H9 (cell line): ENCODE results near the gene FGD5. TPM values are rescaled to one million over a fixed set of nuclear protein-coding genes. Genes with fewer than 3 reads are reported as not detected.

ENCODE experiments used
- DNase-seq: peaks from one replicate; pipeline ENCODE4 v3.0.0-alpha.2; 2017
- H2AFZ ChIP-seq: one replicate; pipeline ENCODE4 v1.6.1; 2013; ENCODE audit warnings: mild to moderate bottlenecking, low read length, control low read depth, moderate library complexity
- H2AK5ac ChIP-seq: 2 replicates; pipeline ENCODE4 v1.6.1; 2013; ENCODE audit warnings: low read length, control low read depth, mixed read lengths; ENCODE audit not compliant: insufficient read length
- H2BK120ac ChIP-seq: one replicate; pipeline ENCODE4 v1.6.1; 2013; ENCODE audit warnings: low read depth, mild to moderate bottlenecking, low read length, control low read depth, inconsistent platforms; ENCODE audit not compliant: poor library complexity, severe bottlenecking
- H2BK12ac ChIP-seq: 2 replicates; pipeline ENCODE4 v1.6.1; 2013; ENCODE audit warnings: low read length, control low read depth, mixed read lengths, low read depth; ENCODE audit not compliant: insufficient read length
- H2BK15ac ChIP-seq: 2 replicates; pipeline ENCODE4 v1.6.1; 2013; ENCODE audit warnings: low read depth, low read length, control low read depth
- H2BK20ac ChIP-seq: one replicate; pipeline ENCODE4 v1.6.1; 2013; ENCODE audit warnings: low read depth, mild to moderate bottlenecking, low read length, control low read depth, inconsistent platforms; ENCODE audit not compliant: poor library complexity, severe bottlenecking
- H2BK5ac ChIP-seq: 2 replicates; pipeline ENCODE4 v1.6.1; 2013; ENCODE audit warnings: low read length, control low read depth, mixed read lengths; ENCODE audit not compliant: insufficient read length
- H3K14ac ChIP-seq: 2 replicates; pipeline ENCODE4 v1.6.1; 2013; ENCODE audit warnings: low read length, control low read depth; ENCODE audit not compliant: insufficient read depth
- H3K18ac ChIP-seq: 2 replicates; pipeline ENCODE4 v1.6.1; 2013; ENCODE audit warnings: low read depth, mild to moderate bottlenecking, mixed read lengths, low read length, control low read depth; ENCODE audit not compliant: insufficient read length
- H3K23ac ChIP-seq: 2 replicates; pipeline ENCODE4 v1.6.1; 2013; ENCODE audit warnings: low read length, control low read depth, mixed read lengths, low read depth; ENCODE audit not compliant: insufficient read length
- H3K23me2 ChIP-seq: 2 replicates; pipeline ENCODE4 v1.6.1; 2013; ENCODE audit warnings: low read depth, mild to moderate bottlenecking, mixed read lengths, low read length, control low read depth; ENCODE audit not compliant: insufficient read length, poor library complexity, severe bottlenecking
- H3K27ac ChIP-seq: 2 replicates; pipeline ENCODE4 v1.5.1; 2013; ENCODE audit warnings: low read length, control low read depth, mixed read lengths, low read depth; ENCODE audit not compliant: insufficient read length
- H3K27me3 ChIP-seq: 2 replicates; pipeline ENCODE4 v1.6.1; 2013; ENCODE audit warnings: low read length, control low read depth, inconsistent platforms; ENCODE audit not compliant: insufficient read depth
- H3K4ac ChIP-seq: 2 replicates; pipeline ENCODE4 v1.6.1; 2013; ENCODE audit warnings: low read depth, mild to moderate bottlenecking, control low read depth, inconsistent platforms, low read length, moderate library complexity
- H3K4me1 ChIP-seq: 2 replicates; pipeline ENCODE4 v1.6.1; 2013; ENCODE audit warnings: low read length, control low read depth, inconsistent platforms; ENCODE audit not compliant: insufficient read depth
- H3K4me2 ChIP-seq: 2 replicates; pipeline ENCODE4 v1.6.1; 2013; ENCODE audit warnings: low read length, control low read depth, mixed read lengths; ENCODE audit not compliant: insufficient read length, insufficient read depth
- H3K56ac ChIP-seq: 2 replicates; pipeline ENCODE4 v1.6.1; 2013; ENCODE audit warnings: low read depth, mild to moderate bottlenecking, mixed read lengths, low read length, control low read depth; ENCODE audit not compliant: insufficient read length
- H3K79me1 ChIP-seq: 2 replicates; pipeline ENCODE4 v1.6.1; 2013; ENCODE audit warnings: low read depth, mild to moderate bottlenecking, moderate library complexity, low read length, control low read depth, inconsistent platforms; ENCODE audit not compliant: insufficient read depth, poor library complexity, severe bottlenecking
- H3K79me2 ChIP-seq: 2 replicates; pipeline ENCODE4 v1.6.1; 2013; ENCODE audit warnings: low read length, control low read depth, inconsistent platforms; ENCODE audit not compliant: insufficient read depth
- H3K9ac ChIP-seq: 2 replicates; pipeline ENCODE4 v1.6.1; 2013; ENCODE audit warnings: low read length, control low read depth, mixed read lengths; ENCODE audit not compliant: insufficient read length; ENCODE audit errors: extremely low read depth
- H3K9me3 ChIP-seq: one replicate; pipeline ENCODE4 v1.6.1; 2013; ENCODE audit warnings: low read depth, low read length, inconsistent platforms; ENCODE audit not compliant: control insufficient read depth
- H3T11ph ChIP-seq: one replicate; pipeline ENCODE4 v1.6.1; 2013; ENCODE audit warnings: mild to moderate bottlenecking, low read length, control low read depth, inconsistent platforms
- H4K20me1 ChIP-seq: one replicate; pipeline ENCODE4 v1.6.1; 2013; ENCODE audit not compliant: control insufficient read depth, insufficient read length, insufficient read depth
- H4K5ac ChIP-seq: 2 replicates; pipeline ENCODE4 v1.6.1; 2013; ENCODE audit warnings: low read depth, mild to moderate bottlenecking, mixed read lengths, low read length, control low read depth; ENCODE audit not compliant: insufficient read length
- H4K8ac ChIP-seq: replicated peaks from 2 replicates; pipeline ENCODE4 v1.6.1; 2013; ENCODE audit warnings: low read length, control low read depth, mixed read lengths, low read depth; ENCODE audit not compliant: insufficient read length
- H4K91ac ChIP-seq: 2 replicates; pipeline ENCODE4 v1.6.1; 2013; ENCODE audit warnings: low read depth, mild to moderate bottlenecking, moderate library complexity, mixed read lengths, low read length, control low read depth; ENCODE audit not compliant: insufficient read length
- H3K27ac Mint-ChIP-seq, 3 experiments: 2 replicates in 2 of 3; 3 replicates in 1 of 3; pipeline ENCODE4 v1.8.0; 2020 to 2021; ENCODE audit warnings: mixed read lengths in 3 of 3, mild to moderate bottlenecking in 1 of 3, moderate library complexity in 1 of 3
- H3K27me3 Mint-ChIP-seq: 2 replicates; pipeline ENCODE4 v1.8.0; 2021; ENCODE audit warnings: low read depth, mild to moderate bottlenecking, moderate library complexity, mixed read lengths
- H3K36me3 Mint-ChIP-seq, 3 experiments: 2 replicates in 2 of 3; 3 replicates in 1 of 3; pipeline ENCODE4 v1.8.0; 2020 to 2021; ENCODE audit warnings: low read depth in 3 of 3, mixed read lengths in 3 of 3; ENCODE audit not compliant: insufficient read depth in 1 of 3
- H3K4me1 Mint-ChIP-seq, 2 experiments: 2 replicates each; pipeline ENCODE4 v1.8.0; 2020; ENCODE audit warnings: mixed read lengths in 2 of 2
- H3K4me3 Mint-ChIP-seq, 2 experiments: 2 replicates in 1 of 2; 3 replicates in 1 of 2; pipeline ENCODE4 v1.8.0; 2020 to 2021; ENCODE audit warnings: mild to moderate bottlenecking in 2 of 2, mixed read lengths in 2 of 2, moderate library complexity in 1 of 2
- H3K9me3 Mint-ChIP-seq, 2 experiments: 2 replicates in 1 of 2; 3 replicates in 1 of 2; pipeline ENCODE4 v1.8.0; 2020; ENCODE audit warnings: mild to moderate bottlenecking in 2 of 2, mixed read lengths in 2 of 2, moderate library complexity in 1 of 2
- WGBS: extraction: QIAGEN DNeasy Blood & Tissue Kit; methylation state at CpG from one replicate; pipeline ENCODE4 v1.1.7; 2013; ENCODE audit warnings: missing lambda C conversion rate, low lambda C conversion rate, mixed read lengths; ENCODE audit not compliant: insufficient read length; ENCODE audit errors: extremely low coverage; 5-methylcytosine and 5-hydroxymethylcytosine counted together
- total RNA-seq: library from RNA; stranded (reverse); gene quantifications from 2 replicates; pipeline ENCODE4 v1.2.1, GENCODE V29; 2021
- TF ChIP-seq, protein P1 (sequence below): fragments of 200-600 bp; sonication (generic); conservative IDR thresholded peaks from 3 replicates; pipeline ENCODE4 v1.8.0; 2021; ENCODE audit warnings: antibody characterized with exemption, mild to moderate bottlenecking

FGD5 gene
- total RNA-seq, 1 experiment from 2014 or later, result 7.8 TPM

- Mint-ChIP-seq H3K36me3 (peaks cover 0 to 6% (median 0%) of the 10 kb centered on the region in 3 experiments; a peak in 1 of 7 replicates), H3K27me3 (no peaks in the 10 kb centered on the region)
- WGBS, result no CpG with 5 or more reads among the region's 7 CpGs
Measured at GRCh38 chr3:14775011-14775410, 43.8 kb upstream of the FGD5 start.

More at GRCh38 chr3:14775011-14775410, 43.8 kb upstream of the FGD5 start:
- no peak overlapping the region for H3K18ac ChIP-seq
- H4K5ac ChIP-seq, result no peak overlapping the region
- no peaks in the 10 kb centered on the region for H3K79me2 ChIP-seq
- no peak overlapping the region for H2BK5ac ChIP-seq
- H3K4ac ChIP-seq, result no peak overlapping the region
- no peak overlapping the region for H2BK20ac ChIP-seq
- H3T11ph ChIP-seq, result no peak overlapping the region
- no peak overlapping the region for H4K91ac ChIP-seq
- no peak overlapping the region for H4K8ac ChIP-seq
- no peak overlapping the region for H3K4me2 ChIP-seq
- no peak overlapping the region for H3K14ac ChIP-seq
- H2AK5ac ChIP-seq, result no peak overlapping the region
- Mint-ChIP-seq H3K9me3 (peaks cover 6 to 12% of the 10 kb centered on the region in 2 experiments; a peak in 4 of 5 replicates), H3K27ac (no peak overlapping the region), H3K4me1 (peaks cover 3 to 22% of the 10 kb centered on the region in 2 experiments), H3K4me3 (no peak overlapping the region)
- H3K27ac ChIP-seq, result no peak overlapping the region
- H2AFZ ChIP-seq, result no peak overlapping the region
- no peaks in the 10 kb centered on the region for H3K9me3 ChIP-seq
- no peaks in the 10 kb centered on the region for H3K23me2 ChIP-seq
- TF ChIP-seq, protein P1, sequence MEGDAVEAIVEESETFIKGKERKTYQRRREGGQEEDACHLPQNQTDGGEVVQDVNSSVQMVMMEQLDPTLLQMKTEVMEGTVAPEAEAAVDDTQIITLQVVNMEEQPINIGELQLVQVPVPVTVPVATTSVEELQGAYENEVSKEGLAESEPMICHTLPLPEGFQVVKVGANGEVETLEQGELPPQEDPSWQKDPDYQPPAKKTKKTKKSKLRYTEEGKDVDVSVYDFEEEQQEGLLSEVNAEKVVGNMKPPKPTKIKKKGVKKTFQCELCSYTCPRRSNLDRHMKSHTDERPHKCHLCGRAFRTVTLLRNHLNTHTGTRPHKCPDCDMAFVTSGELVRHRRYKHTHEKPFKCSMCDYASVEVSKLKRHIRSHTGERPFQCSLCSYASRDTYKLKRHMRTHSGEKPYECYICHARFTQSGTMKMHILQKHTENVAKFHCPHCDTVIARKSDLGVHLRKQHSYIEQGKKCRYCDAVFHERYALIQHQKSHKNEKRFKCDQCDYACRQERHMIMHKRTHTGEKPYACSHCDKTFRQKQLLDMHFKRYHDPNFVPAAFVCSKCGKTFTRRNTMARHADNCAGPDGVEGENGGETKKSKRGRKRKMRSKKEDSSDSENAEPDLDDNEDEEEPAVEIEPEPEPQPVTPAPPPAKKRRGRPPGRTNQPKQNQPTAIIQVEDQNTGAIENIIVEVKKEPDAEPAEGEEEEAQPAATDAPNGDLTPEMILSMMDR, result no peak
- no peaks in the 10 kb centered on the region for H3K27me3 ChIP-seq
- H3K23ac ChIP-seq, result no peak overlapping the region
- no peak overlapping the region for H3K56ac ChIP-seq
- H3K9ac ChIP-seq, result no peak overlapping the region
- no peak for DNase-seq
- H3K79me1 ChIP-seq, result no peaks in the 10 kb centered on the region
- no peak overlapping the region for H2BK12ac ChIP-seq
- H3K4me1 ChIP-seq, result no peaks in the 10 kb centered on the region
- H4K20me1 ChIP-seq, result no peaks in the 10 kb centered on the region
- no peak overlapping the region for H2BK120ac ChIP-seq
- H2BK15ac ChIP-seq, result no peak overlapping the region
